GM10266 (cell line): ENCODE results near the gene ARID3B.

Experiments
- DNase-seq: peaks from one replicate; pipeline ENCODE4 v3.0.0; 2012; ENCODE audit errors: extremely low spot score
- CTCF ChIP-seq: IDR thresholded peaks from 2 replicates; pipeline ENCODE4 v1.5.1; 2012; ENCODE audit warnings: mild to moderate bottlenecking, low read depth; ENCODE audit not compliant: control insufficient read depth, insufficient read depth; ENCODE audit errors: missing control alignments

Gene ARID3B

GRCh38 chr15:74523982-74524381 lies 17.0 kb upstream of the ARID3B start:
- no peak for TF ChIP-seq CTCF

GRCh38 chr15:74525309-74525708 lies 15.7 kb upstream of the ARID3B start:
- no peak for DNase-seq
- TF ChIP-seq CTCF, result no peak

More at GRCh38 chr15:74523982-74524381, 17.0 kb upstream of the ARID3B start:
- no peak for DNase-seq

GRCh38 chr15:74525945-74526344 lies 15.1 kb upstream of the ARID3B start:
- no peak for TF ChIP-seq CTCF
- no peak for DNase-seq

- DNase-seq, result no peak
- TF ChIP-seq CTCF, result no peak
Measured at GRCh38 chr15:74528876-74529275, 12.1 kb upstream of the ARID3B start.

- TF ChIP-seq CTCF, result no peak
- no peak for DNase-seq
Measured at GRCh38 chr15:74529921-74530320, 11.1 kb upstream of the ARID3B start.

- DNase-seq, result no peak
- no peak for TF ChIP-seq CTCF
Measured at GRCh38 chr15:74530771-74531143, 10.3 kb upstream of the ARID3B start.

GRCh38 chr15:74531144-74531811 lies 9.7 kb upstream of the ARID3B start:
- no peak for TF ChIP-seq CTCF
- no peak for DNase-seq
